ENCODE measurements around the gene KCND1. TPM values are rescaled to one million over a fixed set of nuclear protein-coding genes. Genes with fewer than 3 reads are reported as not detected.

KCND1 gene
- total RNA-seq, 1 donor from 2014 or later: 10.4 TPM

- Histone ChIP-seq H3K9me3 (no peaks in the 10 kb centered on the region), H3K4me3 (peak overlapping the region; percentile 59 to 66), H3K27ac (peak overlapping the region; percentile 65 to 78), H3K27me3 (no peaks in the 10 kb centered on the region), H3K4me1 (peaks cover 0 to 4% of the 10 kb centered on the region in 2 donors), H3K36me3 (peaks cover 0 to 14% of the 10 kb centered on the region in 2 donors)
- no peak for DNase-seq (ENCODE audit: low spot score in 2 of 2)
- TF ChIP-seq CTCF (IDR thresholded peaks at IDR 0.05): no peak
- intact Hi-C loops (cut with DNase I): loop anchor here (1.0 to 2.0 kb wide), 2 partner anchors 42 to 43 kb away; partner anchors contain the start of gene TFE3
Measured at GRCh38 chrX:49001521-49002090, 30.0 kb upstream of the KCND1 start.

- Histone ChIP-seq H3K4me3 (peak overlapping the region in 1 of 2 donors; percentile 66), H3K27ac (no peak overlapping the region), H3K9me3 (no peaks in the 10 kb centered on the region), H3K4me1 (peaks cover 0 to 4% of the 10 kb centered on the region in 2 donors), H3K27me3 (no peaks in the 10 kb centered on the region), H3K36me3 (peaks cover 0 to 14% of the 10 kb centered on the region in 2 donors)
- intact Hi-C loops (cut with DNase I): no loop called here
- no peak for TF ChIP-seq CTCF (IDR thresholded peaks at IDR 0.05)
- no peak for DNase-seq (ENCODE audit: low spot score in 2 of 2)
Measured at GRCh38 chrX:49000636-49001035, 29.0 kb upstream of the KCND1 start.

GRCh38 chrX:48999030-48999429 is 27.4 kb upstream of the KCND1 start:
- no peak overlapping the region for H3K4me3 ChIP-seq
- peaks cover 0 to 14% of the 10 kb centered on the region in 2 donors for H3K36me3 ChIP-seq
- H3K27me3 ChIP-seq: no peaks in the 10 kb centered on the region
- no peak for DNase-seq (ENCODE audit: low spot score in 2 of 2)
- H3K9me3 ChIP-seq: no peaks in the 10 kb centered on the region
- H3K4me1 ChIP-seq: peaks cover 0 to 4% of the 10 kb centered on the region in 2 donors
- H3K27ac ChIP-seq: no peak overlapping the region
- intact Hi-C loops (cut with DNase I): no loop called here
- no peak for TF ChIP-seq CTCF (IDR thresholded peaks at IDR 0.05)

- Histone ChIP-seq H3K9me3 (no peaks in the 10 kb centered on the region), H3K36me3 (peaks cover under 1 to 15% of the 10 kb centered on the region in 2 donors), H3K27ac (no peak overlapping the region), H3K27me3 (no peaks in the 10 kb centered on the region), H3K4me1 (peaks cover 0 to 4% of the 10 kb centered on the region in 2 donors), H3K4me3 (no peak overlapping the region)
- TF ChIP-seq CTCF (IDR thresholded peaks at IDR 0.05): no peak
- intact Hi-C loops (cut with DNase I): no loop called here
- DNase-seq (ENCODE audit: low spot score in 2 of 2): no peak
Measured at GRCh38 chrX:48998391-48998790, 26.7 kb upstream of the KCND1 start.

GRCh38 chrX:48997865-48998264 is 26.2 kb upstream of the KCND1 start:
- Histone ChIP-seq H3K36me3 (peaks cover 4 to 19% of the 10 kb centered on the region in 2 donors), H3K4me3 (no peak overlapping the region), H3K27ac (no peak overlapping the region), H3K9me3 (no peaks in the 10 kb centered on the region), H3K4me1 (peaks cover 0 to 4% of the 10 kb centered on the region in 2 donors), H3K27me3 (no peaks in the 10 kb centered on the region)
- TF ChIP-seq CTCF (IDR thresholded peaks at IDR 0.05): no peak
- no peak for DNase-seq (ENCODE audit: low spot score in 2 of 2)
- intact Hi-C loops (cut with DNase I): no loop called here
